K562 (cell line): Measurements from ENCODE around the gene DSTYK. TPM values are rescaled to one million over a fixed set of nuclear protein-coding genes. Genes with fewer than 3 reads are reported as not detected.

Source experiments
- BRCA1 ChIP-seq, 2 experiments: fragments of 450-650 bp in 1 of 2; sonication (generic) in 1 of 2; formaldehyde crosslinking in 1 of 2; IDR thresholded peaks; 2 replicates each; pipeline versions ENCODE4 v1.5.0 to v1.6.1; 2017 to 2020; ENCODE audit warnings: mild to moderate bottlenecking in 1 of 2, missing genetic modification reagents in 1 of 2
- CREB3L1 ChIP-seq: fragments of 450-650 bp; IDR thresholded peaks from 2 replicates; pipeline ENCODE4 v1.6.1; 2014; ENCODE audit warnings: low read depth, mild to moderate bottlenecking, moderate library complexity, borderline replicate concordance
- ELF1 ChIP-seq: fragments of 200-800 bp; sonication (Bioruptor generic); IDR thresholded peaks from 2 replicates; pipeline ENCODE4 v1.6.1; 2016; ENCODE audit warnings: missing genetic modification characterization, missing compliant biosample characterization
- EP400 ChIP-seq: fragments of 450-650 bp; IDR thresholded peaks from 2 replicates; pipeline ENCODE4 v1.6.1; 2017; ENCODE audit warnings: antibody characterized with exemption, mild to moderate bottlenecking, moderate library complexity
- GABPA ChIP-seq: fragments of 200-800 bp; sonication (Bioruptor generic); conservative IDR thresholded peaks from 2 replicates; pipeline ENCODE4 v1.6.1; 2016; ENCODE audit warnings: low read depth, missing genetic modification characterization, missing compliant biosample characterization
- GABPB2 ChIP-seq: fragments of 250-450 bp; sonication (Bioruptor Pico); conservative IDR thresholded peaks from 2 replicates; pipeline ENCODE4 v1.5.1; 2021; ENCODE audit warnings: mild to moderate bottlenecking
- HOXB6 ChIP-seq: fragments of 250-450 bp; sonication (Bioruptor Pico); IDR thresholded peaks from 2 replicates; pipeline ENCODE4 v1.5.1; 2022; ENCODE audit warnings: mild to moderate bottlenecking, borderline replicate concordance
- IRF1 ChIP-seq: sonication (generic); formaldehyde crosslinking; IDR thresholded peaks from 2 replicates; pipeline ENCODE4 v1.8.0; 2022; ENCODE audit warnings: missing genetic modification reagents, mild to moderate bottlenecking, borderline replicate concordance
- MECOM ChIP-seq: fragments of 250-450 bp; sonication (Bioruptor Pico); IDR thresholded peaks from 2 replicates; pipeline ENCODE4 v1.8.0; 2022; ENCODE audit warnings: inconsistent platforms
- MYNN ChIP-seq, 2 experiments: sonication (generic); formaldehyde crosslinking in 1 of 2; IDR thresholded peaks; 2 replicates each; pipeline versions ENCODE4 v1.5.0 to v1.6.1; 2016 to 2020; ENCODE audit warnings: antibody characterized with exemption in 1 of 2, missing genetic modification reagents in 1 of 2
- NBN ChIP-seq: fragments of 450-650 bp; IDR thresholded peaks from 2 replicates; pipeline ENCODE4 v1.6.1; 2016; ENCODE audit warnings: low read depth, mild to moderate bottlenecking
- NFE2 ChIP-seq: IDR thresholded peaks from 2 replicates; pipeline ENCODE4 v1.6.1; 2014; ENCODE audit warnings: antibody characterized with exemption, low read depth
- POLR2AphosphoS5 ChIP-seq: IDR thresholded peaks from 2 replicates; pipeline ENCODE4 v1.6.1; 2011; ENCODE audit warnings: mild to moderate bottlenecking, low read depth, low read length, moderate library complexity; ENCODE audit not compliant: control insufficient read depth, insufficient read depth
- RBM39 ChIP-seq: fragments of 200-400 bp; formaldehyde crosslinking; optimal IDR thresholded peaks from 2 replicates; pipeline ENCODE3; 2018; ENCODE audit warnings: low read depth, low read length
- RFX1 ChIP-seq: fragments of 450-650 bp; IDR thresholded peaks from 2 replicates; pipeline ENCODE4 v1.6.1; 2016; ENCODE audit warnings: mild to moderate bottlenecking, moderate library complexity
- polyA plus RNA-seq, 8 experiments: library from polyadenylated mRNA; depleted of rRNA in 4 of 8; stranded (reverse) in 5 of 8; unstranded in 3 of 8; fragments of >200 nt; fragmentation: Nextera tagmentation in 2 of 8; fragmentation: Illumina TruSeq in 1 of 8; extraction: Ambion mirVana in 2 of 8; extraction: Trizol in 1 of 8; gene quantifications; 2 replicates each; pipeline versions ENCODE4 v1.2.1 to v1.2.3, GENCODE V29; 2011 to 2014; ENCODE audit warnings: inconsistent platforms in 1 of 8, missing spikeins in 1 of 8
- total RNA-seq, 7 experiments: library from RNA; depleted of rRNA in 6 of 7; stranded (reverse); fragments of >200 nt in 6 of 7; fragmentation: Illumina TruSeq in 2 of 7; extraction: Trizol in 2 of 7; gene quantifications; 2 replicates each; pipeline versions ENCODE4 v1.2.1 to v1.2.3, GENCODE V29; 2011 to 2021; ENCODE audit warnings: low replicate concordance in 1 of 7
- TF ChIP-seq, protein P1 (sequence below): fragments of 250-450 bp; sonication (Bioruptor Pico); IDR thresholded peaks from 2 replicates; pipeline ENCODE4 v1.4.0; 2020; ENCODE audit warnings: mild to moderate bottlenecking, moderate library complexity
- TF ChIP-seq, protein P2 (sequence below): IDR thresholded peaks from 2 replicates; pipeline ENCODE4 v1.6.1; 2011; ENCODE audit not compliant: insufficient read length; ENCODE audit errors: extremely low read depth
- TF ChIP-seq, protein P3 (sequence below): fragments of 250-450 bp; sonication (Bioruptor Pico); IDR thresholded peaks from 2 replicates; pipeline ENCODE4 v1.8.0; 2022; ENCODE audit warnings: inconsistent platforms

DSTYK gene
- total and polyA plus RNA-seq, 9 of the 15 experiments (the other 6 are each of a cell fraction or from before 2014, with no cell fraction given): 4.2 to 7.1 (median 6.2) TPM

- TF ChIP-seq ELF1 (0 out of 2 replicates have a peak, but pooled peaks have one; percentile 34), EP400 (no peak), MYNN (IDR thresholded peaks at IDR 0.05) (no peak), MYNN (CRISPR knock-in tag; IDR thresholded peaks at IDR 0.05) (no peak), GABPA (tag) (peak; percentile 76), NBN (no peak), RBM39 (peak; percentile 49), HOXB6 (CRISPR knock-in tag) (no peak), POLR2AphosphoS5 (no peak), GABPB2 (CRISPR knock-in tag) (no peak), IRF1 (0 out of 2 replicates have a peak, but pooled peaks have one; percentile 22), CREB3L1 (peak; percentile 6; the same call in 1 of the 2 replicates), NFE2 (no peak), MECOM (CRISPR knock-in tag) (peak; percentile 1; the same call in 1 of the 2 replicates), RFX1 (peak; percentile 60), BRCA1 (IDR thresholded peaks at IDR 0.05) (no peak), BRCA1 (CRISPR knock-in tag; IDR thresholded peaks at IDR 0.05) (no peak)
- TF ChIP-seq, protein P1, sequence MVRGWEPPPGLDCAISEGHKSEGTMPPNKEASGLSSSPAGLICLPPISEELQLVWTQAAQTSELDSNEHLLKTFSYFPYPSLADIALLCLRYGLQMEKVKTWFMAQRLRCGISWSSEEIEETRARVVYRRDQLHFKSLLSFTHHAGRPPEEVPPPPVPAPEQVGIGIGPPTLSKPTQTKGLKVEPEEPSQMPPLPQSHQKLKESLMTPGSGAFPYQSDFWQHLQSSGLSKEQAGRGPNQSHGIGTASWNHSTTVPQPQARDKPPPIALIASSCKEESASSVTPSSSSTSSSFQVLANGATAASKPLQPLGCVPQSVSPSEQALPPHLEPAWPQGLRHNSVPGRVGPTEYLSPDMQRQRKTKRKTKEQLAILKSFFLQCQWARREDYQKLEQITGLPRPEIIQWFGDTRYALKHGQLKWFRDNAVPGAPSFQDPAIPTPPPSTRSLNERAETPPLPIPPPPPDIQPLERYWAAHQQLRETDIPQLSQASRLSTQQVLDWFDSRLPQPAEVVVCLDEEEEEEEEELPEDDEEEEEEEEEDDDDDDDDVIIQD (CRISPR knock-in tag): 0 out of 2 replicates have a peak, but pooled peaks have one; percentile 1
- TF ChIP-seq, protein P2, sequence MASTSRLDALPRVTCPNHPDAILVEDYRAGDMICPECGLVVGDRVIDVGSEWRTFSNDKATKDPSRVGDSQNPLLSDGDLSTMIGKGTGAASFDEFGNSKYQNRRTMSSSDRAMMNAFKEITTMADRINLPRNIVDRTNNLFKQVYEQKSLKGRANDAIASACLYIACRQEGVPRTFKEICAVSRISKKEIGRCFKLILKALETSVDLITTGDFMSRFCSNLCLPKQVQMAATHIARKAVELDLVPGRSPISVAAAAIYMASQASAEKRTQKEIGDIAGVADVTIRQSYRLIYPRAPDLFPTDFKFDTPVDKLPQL: no peak
- TF ChIP-seq, protein P3, sequence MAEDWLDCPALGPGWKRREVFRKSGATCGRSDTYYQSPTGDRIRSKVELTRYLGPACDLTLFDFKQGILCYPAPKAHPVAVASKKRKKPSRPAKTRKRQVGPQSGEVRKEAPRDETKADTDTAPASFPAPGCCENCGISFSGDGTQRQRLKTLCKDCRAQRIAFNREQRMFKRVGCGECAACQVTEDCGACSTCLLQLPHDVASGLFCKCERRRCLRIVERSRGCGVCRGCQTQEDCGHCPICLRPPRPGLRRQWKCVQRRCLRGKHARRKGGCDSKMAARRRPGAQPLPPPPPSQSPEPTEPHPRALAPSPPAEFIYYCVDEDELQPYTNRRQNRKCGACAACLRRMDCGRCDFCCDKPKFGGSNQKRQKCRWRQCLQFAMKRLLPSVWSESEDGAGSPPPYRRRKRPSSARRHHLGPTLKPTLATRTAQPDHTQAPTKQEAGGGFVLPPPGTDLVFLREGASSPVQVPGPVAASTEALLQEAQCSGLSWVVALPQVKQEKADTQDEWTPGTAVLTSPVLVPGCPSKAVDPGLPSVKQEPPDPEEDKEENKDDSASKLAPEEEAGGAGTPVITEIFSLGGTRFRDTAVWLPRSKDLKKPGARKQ (CRISPR knock-in tag): 0 out of 2 replicates have a peak, but pooled peaks have one; percentile 75
Measured at GRCh38 chr1:205211839-205212536, 486 bp upstream of the DSTYK start (continued).
